Nephron progenitor cell (in vitro differentiated cells): ENCODE results near the gene CRADD.
A peak's percentile ranks its signal among the peaks of the same experiment; 100 is the strongest.

Source experiments
- DNase-seq: peaks from one replicate; pipeline ENCODE4 v3.0.0; 2021
- H3K27ac Mint-ChIP-seq: 2 replicates; pipeline ENCODE4 v1.8.0; 2021; ENCODE audit warnings: mild to moderate bottlenecking, moderate library complexity, mixed read lengths
- H3K27me3 Mint-ChIP-seq: 2 replicates; pipeline ENCODE4 v1.8.0; 2021; ENCODE audit warnings: mild to moderate bottlenecking, low read depth, mixed read lengths; ENCODE audit not compliant: poor library complexity
- H3K36me3 Mint-ChIP-seq: 2 replicates; pipeline ENCODE4 v1.8.0; 2021; ENCODE audit warnings: low read depth, mixed read lengths
- H3K4me1 Mint-ChIP-seq: 2 replicates; pipeline ENCODE4 v1.8.0; 2021; ENCODE audit warnings: mixed read lengths
- H3K4me3 Mint-ChIP-seq: 2 replicates; pipeline ENCODE4 v1.8.0; 2021; ENCODE audit warnings: mild to moderate bottlenecking, moderate library complexity, mixed read lengths
- H3K9me3 Mint-ChIP-seq: 2 replicates; pipeline ENCODE4 v1.8.0; 2021; ENCODE audit warnings: mild to moderate bottlenecking, moderate library complexity, mixed read lengths
- TF ChIP-seq, protein P1 (sequence below): fragments of 200-600 bp; sonication (generic); IDR thresholded peaks from 2 replicates; pipeline ENCODE4 v1.5.0; 2021; ENCODE audit warnings: antibody characterized with exemption

The CRADD gene

GRCh38 chr12:93759512-93760081, 82.4 kb downstream of the CRADD start:
- peaks cover 53% of the 10 kb centered on the region for H3K4me1 Mint-ChIP-seq
- DNase-seq = no peak
- peaks cover 8% of the 10 kb centered on the region for H3K27me3 Mint-ChIP-seq
- peaks cover 3% of the 10 kb centered on the region for H3K36me3 Mint-ChIP-seq
- H3K9me3 Mint-ChIP-seq = peaks cover 10% of the 10 kb centered on the region
- TF ChIP-seq, protein P1, sequence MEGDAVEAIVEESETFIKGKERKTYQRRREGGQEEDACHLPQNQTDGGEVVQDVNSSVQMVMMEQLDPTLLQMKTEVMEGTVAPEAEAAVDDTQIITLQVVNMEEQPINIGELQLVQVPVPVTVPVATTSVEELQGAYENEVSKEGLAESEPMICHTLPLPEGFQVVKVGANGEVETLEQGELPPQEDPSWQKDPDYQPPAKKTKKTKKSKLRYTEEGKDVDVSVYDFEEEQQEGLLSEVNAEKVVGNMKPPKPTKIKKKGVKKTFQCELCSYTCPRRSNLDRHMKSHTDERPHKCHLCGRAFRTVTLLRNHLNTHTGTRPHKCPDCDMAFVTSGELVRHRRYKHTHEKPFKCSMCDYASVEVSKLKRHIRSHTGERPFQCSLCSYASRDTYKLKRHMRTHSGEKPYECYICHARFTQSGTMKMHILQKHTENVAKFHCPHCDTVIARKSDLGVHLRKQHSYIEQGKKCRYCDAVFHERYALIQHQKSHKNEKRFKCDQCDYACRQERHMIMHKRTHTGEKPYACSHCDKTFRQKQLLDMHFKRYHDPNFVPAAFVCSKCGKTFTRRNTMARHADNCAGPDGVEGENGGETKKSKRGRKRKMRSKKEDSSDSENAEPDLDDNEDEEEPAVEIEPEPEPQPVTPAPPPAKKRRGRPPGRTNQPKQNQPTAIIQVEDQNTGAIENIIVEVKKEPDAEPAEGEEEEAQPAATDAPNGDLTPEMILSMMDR = no peak
- H3K27ac Mint-ChIP-seq = no peak overlapping the region
- H3K4me3 Mint-ChIP-seq = no peak overlapping the region

DNA sequence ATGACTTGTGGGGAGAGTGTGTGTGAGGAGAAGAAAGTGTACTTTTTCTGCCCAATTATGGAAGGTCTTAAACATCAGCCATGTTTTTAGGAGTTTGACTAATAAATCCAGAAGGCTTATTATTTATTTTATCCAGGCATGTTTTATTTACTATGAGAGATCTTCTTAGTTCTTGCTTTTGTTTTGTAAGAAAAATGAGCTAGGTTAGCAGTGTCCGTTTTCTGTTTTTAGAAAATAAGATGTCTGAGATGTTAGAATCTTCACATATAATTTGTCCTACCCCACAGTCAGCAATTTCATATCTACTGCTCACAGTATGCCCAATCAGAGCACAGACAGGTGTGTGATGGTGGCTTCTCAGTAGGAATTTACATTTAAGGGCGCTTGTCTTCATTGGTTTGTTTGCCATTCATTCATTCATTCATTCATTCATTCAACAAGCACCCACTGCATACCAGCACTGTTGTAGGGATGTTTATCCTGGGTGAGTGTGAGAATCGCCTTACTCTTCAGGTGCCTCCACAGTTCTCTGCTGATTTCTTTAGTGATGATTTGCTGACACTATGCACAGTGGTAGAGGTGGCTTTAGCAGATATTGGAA, 83.2 kb downstream of the CRADD start:
- Mint-ChIP-seq H3K36me3 (no peaks in the 10 kb centered on the region), H3K9me3 (peaks cover 3% of the 10 kb centered on the region), H3K27ac (no peak overlapping the region), H3K4me3 (no peak overlapping the region), H3K4me1 (peaks cover 60% of the 10 kb centered on the region), H3K27me3 (peaks cover 5% of the 10 kb centered on the region)
- DNase-seq = no peak
- TF ChIP-seq, protein P1 = no peak

DNA sequence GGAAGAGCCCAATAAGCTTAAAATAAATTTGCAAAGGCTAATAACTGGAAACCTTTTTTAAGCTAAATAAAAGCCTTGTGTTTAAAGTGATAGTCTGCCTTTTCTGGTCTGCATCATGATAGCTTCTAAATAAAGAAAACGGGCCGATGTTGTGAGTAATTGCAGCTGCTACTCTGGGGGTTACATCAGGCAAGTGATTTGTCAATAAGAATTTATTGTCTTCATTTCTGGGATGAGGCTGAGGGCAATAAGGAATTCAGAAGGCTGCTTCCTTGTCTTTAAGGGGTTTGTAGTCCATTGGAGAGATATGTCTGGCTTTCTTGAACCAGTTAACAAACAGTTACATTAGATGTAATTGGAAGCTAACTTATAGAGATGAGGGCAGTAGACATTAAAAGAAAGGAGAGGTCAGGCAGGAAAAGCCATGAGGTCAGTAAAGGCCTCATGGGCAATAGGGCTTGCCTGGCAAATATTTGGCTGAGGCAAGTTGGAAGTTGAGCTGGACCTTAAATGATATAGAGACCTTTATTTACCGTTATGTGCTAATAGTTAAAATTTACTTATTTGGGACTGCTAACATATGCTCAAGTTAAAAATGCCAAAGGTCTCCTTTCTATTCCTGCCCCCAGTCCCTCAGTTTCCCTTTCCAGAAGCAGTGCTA, 85.0 kb downstream of the CRADD start:
- peaks cover 5% of the 10 kb centered on the region for H3K27me3 Mint-ChIP-seq
- no peaks in the 10 kb centered on the region for H3K36me3 Mint-ChIP-seq
- TF ChIP-seq, protein P1 = no peak
- peak overlapping the region; percentile 42 for H3K27ac Mint-ChIP-seq
- DNase-seq = no peak
- peak overlapping the region; percentile 12 for H3K4me3 Mint-ChIP-seq
- peaks cover 60% of the 10 kb centered on the region for H3K4me1 Mint-ChIP-seq
- H3K9me3 Mint-ChIP-seq = no peaks in the 10 kb centered on the region

DNA sequence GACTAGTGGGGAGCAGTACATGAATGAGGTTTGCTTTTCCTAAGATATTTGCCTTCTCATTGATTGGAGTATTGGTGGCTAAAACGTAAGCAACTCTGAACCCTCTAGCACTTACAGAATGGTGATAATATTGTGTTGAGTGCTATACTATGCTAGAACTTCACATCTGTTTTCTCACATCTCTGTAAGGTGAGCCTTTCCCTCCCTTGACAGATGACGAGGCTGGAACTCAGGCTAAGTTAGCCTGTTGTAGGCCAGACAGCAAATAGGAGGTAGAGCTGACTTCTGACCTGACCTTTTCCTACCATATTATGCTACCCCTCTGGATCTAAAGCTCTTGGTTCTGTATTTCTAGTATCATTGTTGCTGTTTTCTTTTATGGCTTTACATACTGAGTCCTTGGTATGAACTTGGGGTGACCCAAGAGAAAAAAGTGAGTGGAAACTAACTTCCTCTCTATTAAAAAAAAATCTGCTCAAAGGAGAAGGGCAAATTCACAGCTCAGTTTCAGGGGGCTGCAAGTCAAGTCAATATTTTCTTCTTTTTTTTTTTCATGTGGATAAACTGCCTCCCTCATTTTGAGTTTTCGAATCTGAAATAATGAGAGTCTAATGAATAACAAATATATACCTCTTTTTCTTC, 85.9 kb downstream of the CRADD start:
- no peaks in the 10 kb centered on the region for H3K27me3 Mint-ChIP-seq
- TF ChIP-seq, protein P1 = no peak
- no peak for DNase-seq
- H3K27ac Mint-ChIP-seq = peak overlapping the region; percentile 26
- H3K36me3 Mint-ChIP-seq = no peaks in the 10 kb centered on the region
- H3K4me1 Mint-ChIP-seq = peaks cover 60% of the 10 kb centered on the region
- H3K9me3 Mint-ChIP-seq = no peaks in the 10 kb centered on the region
- no peak overlapping the region for H3K4me3 Mint-ChIP-seq

- DNase-seq = no peak
- no peak overlapping the region for H3K27ac Mint-ChIP-seq
- H3K4me3 Mint-ChIP-seq = no peak overlapping the region
- peaks cover 60% of the 10 kb centered on the region for H3K4me1 Mint-ChIP-seq
- H3K36me3 Mint-ChIP-seq = no peaks in the 10 kb centered on the region
- no peaks in the 10 kb centered on the region for H3K9me3 Mint-ChIP-seq
- H3K27me3 Mint-ChIP-seq = no peaks in the 10 kb centered on the region
- TF ChIP-seq, protein P1 = no peak
Measured at GRCh38 chr12:93763746-93764147, 86.6 kb downstream of the CRADD start.
